Activated naive CD4-positive, alpha-beta T cell treated with anti-CD3 and anti-CD28 coated beads, Interleukin-2, amount 50 U/mL, for 24 hours (primary cell): ENCODE data around the gene LAMA5.

Experiments
- H3K27ac Mint-ChIP-seq: one replicate; pipeline ENCODE4 v1.8.0; 2021; ENCODE audit warnings: mild to moderate bottlenecking, mixed read lengths
- H3K27me3 Mint-ChIP-seq: one replicate; pipeline ENCODE4 v1.8.0; 2021; ENCODE audit warnings: mixed read lengths
- H3K36me3 Mint-ChIP-seq: one replicate; pipeline ENCODE4 v1.8.0; 2021; ENCODE audit warnings: mixed read lengths
- H3K4me1 Mint-ChIP-seq: one replicate; pipeline ENCODE4 v1.8.0; 2021; ENCODE audit warnings: mixed read lengths
- H3K4me3 Mint-ChIP-seq: one replicate; pipeline ENCODE4 v1.8.0; 2021; ENCODE audit warnings: mild to moderate bottlenecking, mixed read lengths
- H3K9me3 Mint-ChIP-seq: one replicate; pipeline ENCODE4 v1.8.0; 2021; ENCODE audit warnings: mixed read lengths

Gene LAMA5

DNA sequence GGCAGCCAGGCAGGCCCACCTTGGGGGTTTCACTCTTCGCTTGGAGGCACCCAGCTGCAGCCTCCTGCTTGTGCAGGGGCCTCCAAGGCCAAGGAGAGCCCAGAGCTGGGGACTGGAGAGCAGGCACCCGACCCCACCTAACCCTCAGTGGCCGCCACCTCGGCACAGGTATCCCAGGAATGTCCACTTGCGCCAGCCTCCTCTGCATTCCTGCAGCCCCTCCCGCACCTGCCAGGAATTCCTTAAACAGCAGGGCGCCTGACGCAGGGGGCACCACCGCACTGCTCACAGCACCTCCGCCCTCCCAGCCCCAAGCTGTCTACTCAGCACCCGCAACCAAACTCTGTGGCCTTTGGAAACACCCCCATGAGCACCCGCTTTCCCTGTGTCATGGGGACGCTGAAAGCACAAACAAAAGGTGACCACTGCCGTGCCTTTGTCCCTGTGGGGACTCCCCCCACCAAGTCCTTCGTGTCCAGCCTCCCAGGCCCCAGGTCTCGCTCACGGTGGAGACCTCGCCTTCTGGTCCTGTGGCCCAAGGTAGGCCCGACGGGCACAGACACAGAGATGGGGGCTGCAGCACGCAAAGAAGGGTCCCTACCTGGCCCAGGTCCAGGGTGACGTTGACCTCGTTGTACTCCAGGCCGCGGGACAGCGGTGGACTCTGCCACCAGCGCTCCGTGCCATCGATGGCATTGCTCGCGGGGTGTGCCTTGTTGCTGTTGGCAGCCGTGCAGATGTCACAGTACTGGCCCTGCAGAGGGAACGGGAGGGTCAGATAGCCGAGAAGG is 5.1 kb downstream of the LAMA5 start:
- Mint-ChIP-seq H3K4me3 (no peak overlapping the region), H3K36me3 (no peaks in the 10 kb centered on the region), H3K4me1 (no peaks in the 10 kb centered on the region), H3K9me3 (no peaks in the 10 kb centered on the region), H3K27ac (no peak overlapping the region), H3K27me3 (peaks cover 11% of the 10 kb centered on the region)

DNA sequence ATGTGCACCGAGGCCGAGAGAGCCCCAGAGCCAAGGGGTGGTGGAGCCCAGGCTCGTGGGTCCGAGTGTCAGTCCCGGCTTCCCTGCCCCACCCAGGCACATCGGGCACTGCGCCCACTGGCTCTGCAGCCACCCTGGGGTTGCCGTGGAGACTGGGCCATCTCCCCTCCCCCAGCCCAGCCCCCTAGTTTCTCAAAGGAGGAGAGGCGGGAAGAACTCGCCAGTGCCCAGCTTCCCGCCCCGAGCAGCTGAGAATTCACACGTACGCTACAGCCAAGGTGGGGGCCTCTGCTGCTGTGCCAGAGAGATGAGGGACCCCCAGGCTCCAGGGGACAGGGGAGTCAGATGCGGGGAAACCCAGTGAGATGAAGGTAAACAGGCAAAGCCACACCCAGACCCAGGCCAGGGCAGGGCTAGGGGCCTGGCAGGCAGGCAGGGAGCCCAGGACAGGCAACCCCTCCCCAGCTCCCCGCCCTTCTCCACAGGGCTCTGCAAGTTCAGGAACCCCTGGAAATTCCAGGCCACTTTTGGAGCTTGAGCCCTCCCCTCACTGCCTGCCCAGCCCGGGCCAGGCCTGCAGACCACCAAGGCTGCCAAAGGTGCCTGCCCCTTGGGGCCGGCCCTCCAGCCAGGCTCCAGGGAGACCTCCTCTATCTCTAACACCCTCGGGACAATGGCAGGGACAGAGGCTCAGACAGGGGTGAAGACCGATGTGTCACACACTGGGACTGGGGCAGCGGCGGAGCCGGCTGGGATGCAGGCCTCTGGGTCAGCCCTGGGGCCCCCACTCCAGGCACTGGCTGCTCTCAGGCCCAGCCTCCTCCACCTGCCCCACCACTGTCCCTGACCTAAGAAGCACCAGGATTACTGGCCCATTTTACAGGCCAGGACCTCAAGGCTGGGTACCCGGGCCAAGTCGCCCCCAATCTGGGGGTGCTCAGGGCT is 6.0 kb downstream of the LAMA5 start:
- Mint-ChIP-seq H3K36me3 (no peaks in the 10 kb centered on the region), H3K4me3 (no peak overlapping the region), H3K27ac (no peak overlapping the region), H3K27me3 (peaks cover 11% of the 10 kb centered on the region), H3K4me1 (no peaks in the 10 kb centered on the region), H3K9me3 (no peaks in the 10 kb centered on the region)

DNA sequence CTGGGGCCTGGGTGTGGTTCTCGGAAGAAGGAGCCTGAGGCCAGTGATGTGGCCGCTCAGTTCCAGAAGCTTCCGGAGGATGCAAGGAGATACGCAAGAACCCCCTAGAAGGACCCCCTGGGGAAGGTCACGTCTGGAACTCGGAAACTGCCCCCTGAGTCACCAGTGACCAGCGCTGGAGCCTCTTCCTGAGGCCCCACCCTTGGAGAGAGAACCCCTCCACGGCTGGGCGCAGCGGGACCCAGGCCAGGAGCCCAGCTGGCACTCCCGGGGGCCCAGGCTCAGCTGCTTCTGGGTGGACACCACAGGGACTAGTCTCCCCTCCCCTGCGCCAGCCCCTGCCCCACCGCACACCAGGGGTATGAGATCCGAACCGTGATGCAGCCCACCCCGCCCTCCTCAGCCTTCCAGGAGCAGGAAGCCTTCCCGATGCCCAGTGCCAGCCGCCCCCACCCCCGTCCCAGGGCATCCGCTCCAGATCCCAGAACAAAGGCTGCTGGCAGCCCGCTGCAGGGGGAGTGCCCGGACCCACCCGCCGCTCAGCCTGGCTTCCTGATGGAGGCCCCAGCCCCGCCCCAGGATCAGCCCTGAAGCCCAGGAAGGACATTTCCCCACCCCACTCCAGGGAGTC is 7.5 kb downstream of the LAMA5 start:
- Mint-ChIP-seq H3K4me1 (no peaks in the 10 kb centered on the region), H3K9me3 (no peaks in the 10 kb centered on the region), H3K27ac (no peak overlapping the region), H3K27me3 (peaks cover 4% of the 10 kb centered on the region), H3K36me3 (no peaks in the 10 kb centered on the region), H3K4me3 (no peak overlapping the region)

DNA sequence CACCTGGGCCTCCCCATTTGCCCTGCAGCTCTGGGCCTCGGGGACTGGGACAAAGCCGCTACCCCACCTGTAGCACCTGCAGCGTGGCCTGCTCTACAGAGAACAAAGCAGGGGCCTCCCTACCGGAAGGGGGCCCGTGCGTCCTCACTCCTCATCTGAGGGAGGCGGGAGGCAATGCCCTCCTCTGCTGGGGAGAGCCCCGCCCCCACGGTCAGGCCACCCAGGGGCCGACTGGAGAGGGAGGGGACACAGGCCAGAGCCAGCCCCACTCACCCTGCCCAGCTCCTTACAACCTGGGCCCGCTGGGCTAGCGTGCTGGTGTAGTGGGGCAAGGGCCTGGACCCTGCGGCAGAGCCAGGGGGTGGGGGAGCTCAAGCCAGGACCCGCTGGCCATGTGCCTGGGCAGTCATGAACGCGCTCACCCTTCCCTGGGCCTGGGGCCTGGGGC is 8.0 kb downstream of the LAMA5 start:
- no peaks in the 10 kb centered on the region for H3K9me3 Mint-ChIP-seq
- no peak overlapping the region for H3K4me3 Mint-ChIP-seq
- no peaks in the 10 kb centered on the region for H3K4me1 Mint-ChIP-seq
- peaks cover 4% of the 10 kb centered on the region for H3K27me3 Mint-ChIP-seq
- no peaks in the 10 kb centered on the region for H3K36me3 Mint-ChIP-seq
- no peak overlapping the region for H3K27ac Mint-ChIP-seq

DNA sequence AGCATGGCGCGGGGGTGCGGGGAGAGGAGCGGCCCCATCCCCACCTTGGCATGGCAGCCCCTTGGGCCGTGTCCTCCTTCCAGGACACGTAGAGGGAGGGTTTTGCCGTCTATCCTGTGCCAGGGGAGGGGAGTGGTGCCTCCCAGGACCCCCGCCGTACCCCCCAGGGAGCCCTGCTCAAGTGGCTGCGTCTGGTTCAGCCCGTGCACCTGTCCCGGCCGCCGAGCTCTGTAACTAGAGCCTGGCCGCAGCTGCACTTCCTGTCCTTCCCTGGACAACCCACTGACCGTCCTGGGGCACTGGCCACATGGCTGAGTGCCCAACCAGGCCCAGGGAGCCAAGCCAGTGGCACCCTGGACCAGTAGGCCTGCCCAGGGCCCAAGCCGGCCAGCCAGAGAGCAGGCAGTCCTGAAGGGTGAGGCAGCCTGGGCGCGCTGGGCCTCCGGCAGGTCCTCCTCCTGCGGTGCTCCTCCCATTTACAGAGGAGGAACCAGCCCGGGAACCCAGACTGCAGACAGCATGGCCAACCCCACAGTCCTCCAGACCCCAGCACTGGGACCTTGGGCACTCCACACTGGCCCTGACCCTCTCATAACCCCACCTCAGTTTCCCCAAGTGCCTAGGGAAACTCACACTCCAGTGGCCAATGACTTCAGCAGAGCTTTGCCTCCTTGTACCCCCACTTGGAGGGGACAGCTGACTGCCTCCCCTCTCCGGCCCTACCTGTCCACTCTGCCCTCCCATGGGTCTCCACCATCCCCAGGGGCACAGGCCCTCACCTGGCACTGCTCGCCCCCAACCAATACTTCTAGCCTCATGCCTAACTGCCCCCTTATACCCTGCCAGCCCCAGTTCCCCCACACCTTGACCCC is 8.7 kb downstream of the LAMA5 start:
- Mint-ChIP-seq H3K27ac (no peak overlapping the region), H3K9me3 (no peaks in the 10 kb centered on the region), H3K4me3 (no peak overlapping the region), H3K27me3 (peaks cover 1% of the 10 kb centered on the region), H3K36me3 (no peaks in the 10 kb centered on the region), H3K4me1 (no peaks in the 10 kb centered on the region)

DNA sequence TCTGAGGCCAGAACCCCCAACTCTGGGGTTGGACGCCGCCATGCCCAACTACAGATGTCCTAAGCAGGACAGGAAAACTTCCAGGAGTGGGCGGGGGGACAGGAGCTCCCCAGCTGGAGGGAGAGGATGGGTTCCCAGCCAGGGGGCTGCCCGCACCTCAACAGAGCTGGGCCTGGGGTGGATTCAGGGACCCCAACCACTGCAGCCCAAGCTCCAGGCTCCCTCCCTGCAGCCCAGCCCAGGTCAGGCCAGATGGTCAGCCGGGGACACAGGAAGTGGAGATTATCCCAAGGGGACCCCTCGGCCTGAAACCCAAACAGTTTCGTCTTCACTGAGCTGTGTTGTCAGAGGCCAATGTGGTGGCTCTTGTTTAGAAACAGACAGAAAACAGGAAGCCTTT is 9.4 kb downstream of the LAMA5 start:
- Mint-ChIP-seq H3K27me3 (no peaks in the 10 kb centered on the region), H3K4me1 (no peaks in the 10 kb centered on the region), H3K4me3 (no peak overlapping the region), H3K36me3 (no peaks in the 10 kb centered on the region), H3K9me3 (no peaks in the 10 kb centered on the region), H3K27ac (no peak overlapping the region)

DNA sequence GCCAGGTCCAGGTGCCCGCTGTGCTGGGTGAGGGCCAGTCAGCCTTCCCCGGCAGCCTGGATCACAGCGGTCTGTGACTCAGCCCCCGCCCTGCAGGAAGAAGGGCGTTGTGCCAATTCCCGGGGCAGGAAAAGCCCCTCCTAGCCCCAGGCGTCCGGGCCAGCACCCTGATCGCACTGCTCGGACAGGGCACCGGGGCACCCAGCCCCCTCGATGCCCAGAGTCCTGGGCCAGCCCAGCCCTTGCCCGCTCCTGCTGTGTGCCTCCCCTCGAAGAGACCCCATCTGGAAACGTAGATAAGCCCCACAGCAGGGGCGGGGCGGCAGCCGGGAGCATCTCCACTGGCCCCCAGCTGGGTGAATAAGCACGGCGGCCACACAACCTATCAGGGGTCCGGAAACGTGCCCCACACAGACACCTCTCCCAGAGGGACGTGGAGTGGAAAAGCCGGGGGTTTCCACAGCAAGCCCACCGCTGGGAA is 9.9 kb downstream of the LAMA5 start:
- Mint-ChIP-seq H3K36me3 (no peaks in the 10 kb centered on the region), H3K27ac (no peak overlapping the region), H3K4me1 (no peaks in the 10 kb centered on the region), H3K9me3 (no peaks in the 10 kb centered on the region), H3K4me3 (no peak overlapping the region), H3K27me3 (no peaks in the 10 kb centered on the region)

DNA sequence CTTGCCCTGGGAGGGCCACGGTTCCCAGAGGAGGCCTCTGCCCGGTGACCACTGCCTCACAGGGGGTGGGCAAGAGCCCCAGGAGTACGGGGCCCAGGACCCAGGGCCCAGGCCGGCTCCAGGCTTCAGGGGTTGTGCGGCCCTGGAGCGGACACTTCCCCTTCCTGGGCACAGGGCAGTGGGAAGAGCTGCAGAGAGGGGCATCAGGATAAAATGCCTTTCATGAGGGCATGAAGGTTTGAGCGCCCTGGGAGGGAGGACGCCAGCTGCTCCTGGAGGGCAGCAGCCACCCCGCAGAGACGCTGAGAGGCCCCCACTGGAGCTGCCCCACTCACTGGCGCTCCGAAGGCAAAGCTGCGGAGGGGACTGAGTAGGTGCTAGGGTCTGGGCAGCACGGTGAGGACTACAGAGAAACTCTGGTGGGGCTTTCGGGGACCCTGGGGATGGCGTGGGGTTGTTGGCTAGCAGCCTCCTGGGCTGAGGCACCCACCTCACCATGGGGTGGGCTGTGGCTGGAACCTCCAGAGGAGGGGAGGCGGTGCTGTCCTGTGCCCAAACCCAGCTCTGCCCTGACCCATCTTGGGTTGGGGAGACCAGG is 10.4 kb downstream of the LAMA5 start:
- H3K36me3 Mint-ChIP-seq = no peaks in the 10 kb centered on the region
- H3K9me3 Mint-ChIP-seq = no peaks in the 10 kb centered on the region
- no peak overlapping the region for H3K4me3 Mint-ChIP-seq
- H3K27me3 Mint-ChIP-seq = no peaks in the 10 kb centered on the region
- H3K27ac Mint-ChIP-seq = no peak overlapping the region
- H3K4me1 Mint-ChIP-seq = no peaks in the 10 kb centered on the region

DNA sequence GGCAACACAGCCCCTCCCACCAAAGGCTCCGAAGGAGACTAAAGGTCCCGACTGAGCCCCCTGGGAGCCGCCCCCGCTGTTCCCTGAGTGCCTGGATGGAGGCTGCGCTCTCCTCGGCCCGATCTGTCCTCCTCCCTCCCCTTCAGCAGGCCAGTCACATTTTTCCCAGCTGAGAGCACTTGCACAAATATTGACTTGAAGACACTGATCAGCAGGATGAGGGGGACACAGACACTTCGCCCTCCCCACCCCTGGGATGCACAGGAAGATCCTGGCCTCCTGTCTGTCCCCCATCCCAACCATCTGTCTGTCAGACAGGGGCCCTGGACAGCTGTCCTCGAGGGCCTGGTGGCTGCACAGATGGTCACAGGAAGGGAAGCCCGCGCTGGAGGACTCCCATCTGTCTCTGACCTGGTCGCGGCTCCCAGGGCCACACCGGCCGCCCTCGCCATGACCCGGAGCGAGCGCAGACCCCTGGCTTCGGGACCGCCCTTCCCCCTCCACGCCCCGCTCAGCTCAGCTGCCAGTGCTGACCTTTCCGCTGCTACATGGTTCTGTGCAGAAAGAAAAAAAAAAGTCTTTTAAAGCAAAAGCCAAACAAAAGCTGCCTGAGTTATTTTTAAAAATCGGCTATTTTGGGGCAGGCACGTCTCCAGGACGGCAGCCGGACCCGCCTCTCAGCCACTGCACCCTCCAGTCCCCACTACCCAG is 11.1 kb downstream of the LAMA5 start:
- Mint-ChIP-seq H3K4me3 (no peak overlapping the region), H3K36me3 (no peaks in the 10 kb centered on the region), H3K27ac (no peak overlapping the region), H3K4me1 (no peaks in the 10 kb centered on the region), H3K27me3 (no peaks in the 10 kb centered on the region), H3K9me3 (no peaks in the 10 kb centered on the region)

DNA sequence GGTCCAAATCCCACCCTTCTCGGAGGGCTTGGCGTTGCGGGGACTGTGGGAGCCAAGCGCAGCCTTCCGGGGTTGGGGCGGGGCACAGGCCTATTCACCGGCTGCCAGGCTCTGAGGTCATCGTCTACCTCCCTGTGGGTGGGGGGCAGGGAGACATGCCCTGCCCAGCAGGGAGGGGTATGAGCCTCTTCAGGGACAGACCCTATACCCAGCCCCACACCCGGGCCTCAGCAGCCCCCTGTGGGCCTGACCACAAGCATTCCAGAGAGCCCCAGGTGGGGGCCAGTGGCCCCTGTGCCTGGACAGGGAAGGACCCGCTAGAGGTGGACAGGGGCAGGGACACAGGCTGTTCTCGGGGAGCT is 11.6 kb downstream of the LAMA5 start:
- no peaks in the 10 kb centered on the region for H3K36me3 Mint-ChIP-seq
- H3K9me3 Mint-ChIP-seq = no peaks in the 10 kb centered on the region
- no peak overlapping the region for H3K27ac Mint-ChIP-seq

DNA sequence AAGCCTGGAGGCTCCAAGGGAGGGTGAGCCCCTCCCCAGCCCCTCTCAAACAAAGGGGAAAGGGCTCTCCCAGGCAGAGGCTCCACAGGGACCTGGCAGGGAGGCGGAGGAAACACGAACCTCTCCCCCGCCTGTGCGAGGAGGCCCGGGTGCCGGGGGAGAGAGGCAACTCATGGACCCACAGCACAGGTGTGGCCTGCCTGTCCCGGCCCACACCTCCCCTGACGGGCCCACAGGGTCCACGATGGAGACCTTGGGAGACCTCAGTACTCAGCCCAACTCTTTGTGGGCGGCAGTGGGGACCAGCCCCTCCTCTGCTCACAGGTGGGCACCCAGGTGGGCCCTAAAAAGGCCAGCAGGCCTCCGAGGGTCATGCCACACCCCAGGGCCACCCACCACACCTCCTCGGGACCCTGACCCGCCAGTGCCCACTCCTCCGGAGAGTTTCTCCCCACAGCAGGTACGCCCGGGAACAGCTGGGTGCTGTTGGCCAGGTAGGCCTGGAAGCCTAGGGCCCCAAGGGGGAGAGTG is 12.2 kb downstream of the LAMA5 start:
- H3K27ac Mint-ChIP-seq = no peak overlapping the region
- H3K27me3 Mint-ChIP-seq = no peaks in the 10 kb centered on the region
- no peak overlapping the region for H3K4me3 Mint-ChIP-seq
- H3K9me3 Mint-ChIP-seq = no peaks in the 10 kb centered on the region
- H3K4me1 Mint-ChIP-seq = no peaks in the 10 kb centered on the region
- no peaks in the 10 kb centered on the region for H3K36me3 Mint-ChIP-seq

More for the DNA sequence above, 11.6 kb downstream of the LAMA5 start:
- Mint-ChIP-seq H3K27me3 (no peaks in the 10 kb centered on the region), H3K4me1 (no peaks in the 10 kb centered on the region), H3K4me3 (no peak overlapping the region)

DNA sequence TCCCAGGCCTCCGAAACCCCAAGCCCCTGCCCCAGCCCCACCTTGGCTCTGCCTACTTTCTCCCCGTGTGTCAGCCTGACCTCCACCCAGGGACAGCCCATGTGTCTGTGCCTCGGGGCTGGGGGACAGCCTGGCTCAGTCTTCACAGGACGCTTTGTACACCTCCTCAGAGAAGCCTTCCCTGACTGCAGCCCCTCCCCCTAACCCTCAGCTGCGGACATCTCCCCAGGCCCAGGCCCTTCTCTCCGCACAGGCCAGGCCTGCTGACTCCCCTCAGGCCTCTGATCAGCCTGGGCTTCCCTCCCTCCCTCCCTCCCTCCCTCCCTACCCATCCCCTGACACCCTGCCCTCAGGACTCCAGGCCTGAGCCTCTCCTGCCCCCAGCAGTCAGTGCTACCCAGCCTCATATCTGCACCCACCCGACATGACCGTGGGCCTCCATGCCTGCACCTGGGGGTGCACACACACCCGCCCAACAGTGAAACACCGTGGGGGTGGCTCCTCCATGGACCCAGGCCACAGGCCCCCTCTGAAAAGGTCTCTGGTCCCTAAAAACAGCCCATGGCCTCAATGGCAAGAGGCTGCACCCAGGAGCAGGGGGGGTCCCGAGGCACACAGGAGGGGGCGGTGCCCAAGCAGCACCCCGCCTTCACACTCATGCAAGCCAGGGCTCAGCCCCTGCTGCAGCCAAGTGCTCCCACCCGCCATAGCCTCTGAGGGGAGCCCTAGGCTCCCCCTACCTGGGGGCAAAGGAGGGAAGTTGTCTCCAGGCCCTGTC is 12.9 kb downstream of the LAMA5 start:
- Mint-ChIP-seq H3K27ac (no peak overlapping the region), H3K9me3 (no peaks in the 10 kb centered on the region), H3K36me3 (peaks cover 2% of the 10 kb centered on the region), H3K4me3 (no peak overlapping the region), H3K27me3 (no peaks in the 10 kb centered on the region), H3K4me1 (no peaks in the 10 kb centered on the region)

DNA sequence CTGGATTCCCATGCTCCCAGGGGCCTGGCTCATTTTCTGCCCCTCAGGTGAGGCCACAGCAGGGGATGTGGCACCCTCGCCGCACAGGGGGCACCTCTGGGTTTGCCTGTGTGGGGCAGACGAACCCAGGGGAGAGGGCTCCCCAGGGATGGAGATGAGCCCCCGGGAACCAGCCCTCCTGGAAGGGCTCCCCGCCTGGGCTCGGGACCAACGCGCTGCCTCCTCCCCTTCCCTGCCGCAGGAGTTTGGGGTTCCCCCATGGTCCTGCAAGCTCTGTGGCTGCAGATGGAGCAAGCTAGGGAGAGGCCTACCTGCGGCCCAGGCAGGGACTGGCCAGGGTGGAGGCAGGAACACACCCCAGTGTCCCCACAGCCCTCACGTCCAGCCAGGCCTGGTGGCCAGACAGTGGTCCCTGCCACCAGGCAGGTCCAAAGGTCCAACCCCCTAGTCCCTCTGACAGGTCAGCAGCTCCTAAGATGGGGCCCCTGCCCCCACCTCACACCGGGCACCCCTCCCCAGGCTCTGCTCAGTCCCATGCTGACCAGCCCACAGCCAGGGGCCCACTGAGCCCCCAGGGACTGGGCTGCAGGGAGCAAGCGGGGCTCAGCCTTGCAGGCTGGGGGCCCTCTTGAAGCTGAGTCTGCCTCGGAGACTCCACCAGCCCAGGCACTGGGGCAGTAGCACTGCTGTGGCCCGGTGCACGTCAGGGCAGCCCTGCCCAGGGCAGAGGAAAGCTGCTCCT is 13.7 kb downstream of the LAMA5 start:
- no peak overlapping the region for H3K4me3 Mint-ChIP-seq
- peaks cover 5% of the 10 kb centered on the region for H3K36me3 Mint-ChIP-seq
- H3K27me3 Mint-ChIP-seq = no peaks in the 10 kb centered on the region
- H3K27ac Mint-ChIP-seq = no peak overlapping the region
- H3K4me1 Mint-ChIP-seq = no peaks in the 10 kb centered on the region
- no peaks in the 10 kb centered on the region for H3K9me3 Mint-ChIP-seq
